Activated CD4-positive, alpha-beta T cell treated with anti-CD3 and anti-CD28 coated beads, Interleukin-2, amount 10 ng/mL, durations not matched to agents 7 days and 5 days (primary cell): ENCODE data around the gene FRRS1. TPM values are rescaled to one million over a fixed set of nuclear protein-coding genes. Genes with fewer than 3 reads are reported as not detected.

ENCODE experiments used
- CTCF ChIA-PET: fragments of 350-600 bp; sonication (Branson Sonifier 250); formaldehyde crosslinking; loops from one replicate; lab custom pipeline; 2021; ENCODE audit warnings: antibody characterized with exemption; lab: Charles Lee
- POLR2A ChIA-PET: fragments of 350-600 bp; sonication (Branson Sonifier 250); formaldehyde crosslinking; loops from one replicate; lab custom pipeline; 2021; ENCODE audit warnings: antibody characterized with exemption; lab: Charles Lee
- DNase-seq: peaks from one replicate; pipeline ENCODE4 v3.0.0-alpha.2; 2020
- H3K27ac Mint-ChIP-seq: one replicate; pipeline ENCODE4 v1.8.0; 2021; ENCODE audit warnings: mild to moderate bottlenecking, moderate library complexity, mixed read lengths
- H3K27me3 Mint-ChIP-seq: one replicate; pipeline ENCODE4 v1.8.0; 2021; ENCODE audit warnings: mixed read lengths
- H3K36me3 Mint-ChIP-seq: one replicate; pipeline ENCODE4 v1.8.0; 2021; ENCODE audit warnings: low read depth, mixed read lengths
- H3K4me1 Mint-ChIP-seq: one replicate; pipeline ENCODE4 v1.8.0; 2021; ENCODE audit warnings: mixed read lengths
- H3K4me3 Mint-ChIP-seq: one replicate; pipeline ENCODE4 v1.8.0; 2021; ENCODE audit warnings: mild to moderate bottlenecking, moderate library complexity, mixed read lengths
- H3K9me3 Mint-ChIP-seq: one replicate; pipeline ENCODE4 v1.8.0; 2021; ENCODE audit warnings: mixed read lengths
- total RNA-seq, 2 experiments: library from RNA; stranded (reverse); gene quantifications; one replicate each; pipeline ENCODE4 v1.2.3, GENCODE V29; 2021

Gene FRRS1
- total RNA-seq, 2 experiments from 2014 or later, result 1.7 to 2.1 TPM

- no peak for DNase-seq
- Mint-ChIP-seq H3K27me3 (peaks cover 10% of the 10 kb centered on the region), H3K36me3 (no peaks in the 10 kb centered on the region), H3K9me3 (no peaks in the 10 kb centered on the region), H3K4me1 (no peaks in the 10 kb centered on the region), H3K27ac (no peak overlapping the region), H3K4me3 (no peak overlapping the region)
- POLR2A ChIA-PET, result no interaction called here
- CTCF ChIA-PET, result interaction anchor here (1.4 kb wide), 1 partner anchor 29 kb away, joined by 3 read pairs; no protein-coding TSS in a partner anchor
These were observed 86.2 kb downstream of the FRRS1 start for GRCh38 chr1:99680270-99680669.

DNA sequence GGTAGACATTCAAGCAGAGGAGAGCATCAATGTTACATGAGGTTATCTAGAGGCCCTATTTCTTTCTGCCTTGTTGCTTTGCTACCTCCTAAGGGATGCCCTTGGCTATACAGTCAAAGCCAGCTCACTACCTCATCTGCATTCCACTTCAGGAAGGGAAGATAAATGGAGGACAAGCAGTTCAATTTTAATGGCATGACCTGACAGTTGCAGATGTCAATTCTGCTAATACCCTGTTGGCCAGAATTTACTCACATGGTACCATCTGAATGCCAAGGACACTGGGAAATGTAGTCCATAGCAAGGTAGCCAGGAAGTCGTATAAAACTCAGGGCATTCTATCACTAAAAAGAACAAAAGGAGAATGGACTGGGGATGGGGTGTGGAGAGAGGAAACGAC is 89.0 kb downstream of the FRRS1 start:
- POLR2A ChIA-PET, result interaction anchor here (0.7 kb wide), 1 partner anchor 196 kb away, joined by 3 read pairs; no protein-coding TSS in a partner anchor
- no peak overlapping the region for H3K27ac Mint-ChIP-seq
- no peaks in the 10 kb centered on the region for H3K9me3 Mint-ChIP-seq
- H3K4me1 Mint-ChIP-seq, result no peaks in the 10 kb centered on the region
- CTCF ChIA-PET, result no interaction called here
- DNase-seq, result no peak
- H3K27me3 Mint-ChIP-seq, result peaks cover 19% of the 10 kb centered on the region
- H3K36me3 Mint-ChIP-seq, result no peaks in the 10 kb centered on the region
- no peak overlapping the region for H3K4me3 Mint-ChIP-seq

DNA sequence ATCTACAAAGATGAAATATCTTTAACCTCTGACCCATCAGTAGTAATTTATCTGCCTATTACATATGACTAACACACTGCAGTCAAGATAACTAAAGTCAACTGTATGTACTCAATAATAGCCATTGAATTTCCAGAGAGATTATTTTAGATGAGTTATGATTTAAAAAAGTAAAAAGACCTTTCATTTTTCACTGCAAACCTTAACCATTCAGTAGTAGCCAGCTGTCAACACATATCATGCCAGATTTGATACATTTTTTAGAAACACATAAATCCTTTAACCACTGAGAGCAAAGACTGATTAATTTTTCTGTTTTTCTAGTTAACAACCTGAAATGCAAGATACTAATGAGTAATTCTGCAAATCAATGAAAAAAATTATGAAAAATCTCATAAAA is 89.6 kb downstream of the FRRS1 start:
- Mint-ChIP-seq H3K36me3 (no peaks in the 10 kb centered on the region), H3K9me3 (no peaks in the 10 kb centered on the region), H3K4me1 (no peaks in the 10 kb centered on the region), H3K27ac (no peak overlapping the region), H3K27me3 (peaks cover 23% of the 10 kb centered on the region), H3K4me3 (no peak overlapping the region)
- no peak for DNase-seq
- CTCF ChIA-PET, result no interaction called here
- POLR2A ChIA-PET, result interaction anchor here (0.7 kb wide), 1 partner anchor 195 kb away, joined by 3 read pairs; no protein-coding TSS in a partner anchor

GRCh38 chr1:99675994-99676393 is 90.4 kb downstream of the FRRS1 start:
- H3K9me3 Mint-ChIP-seq, result no peaks in the 10 kb centered on the region
- no peak overlapping the region for H3K4me3 Mint-ChIP-seq
- no peaks in the 10 kb centered on the region for H3K36me3 Mint-ChIP-seq
- H3K27ac Mint-ChIP-seq, result no peak overlapping the region
- POLR2A ChIA-PET, result no interaction called here
- H3K27me3 Mint-ChIP-seq, result peaks cover 23% of the 10 kb centered on the region
- CTCF ChIA-PET, result no interaction called here
- H3K4me1 Mint-ChIP-seq, result no peaks in the 10 kb centered on the region
- no peak for DNase-seq

- peaks cover 23% of the 10 kb centered on the region for H3K27me3 Mint-ChIP-seq
- POLR2A ChIA-PET, result no interaction called here
- no peaks in the 10 kb centered on the region for H3K9me3 Mint-ChIP-seq
- no peak overlapping the region for H3K4me3 Mint-ChIP-seq
- DNase-seq, result no peak
- CTCF ChIA-PET, result no interaction called here
- no peaks in the 10 kb centered on the region for H3K4me1 Mint-ChIP-seq
- H3K27ac Mint-ChIP-seq, result no peak overlapping the region
- no peaks in the 10 kb centered on the region for H3K36me3 Mint-ChIP-seq
These were observed 91.1 kb downstream of the FRRS1 start for GRCh38 chr1:99675292-99675691.

- Mint-ChIP-seq H3K4me1 (no peaks in the 10 kb centered on the region), H3K27ac (no peak overlapping the region), H3K4me3 (no peak overlapping the region), H3K36me3 (no peaks in the 10 kb centered on the region), H3K9me3 (no peaks in the 10 kb centered on the region), H3K27me3 (peaks cover 24% of the 10 kb centered on the region)
- ChIA-PET CTCF (no interaction called here), POLR2A (no interaction called here)
- DNase-seq, result no peak
These were observed 92.0 kb downstream of the FRRS1 start for GRCh38 chr1:99674115-99675064.

DNA sequence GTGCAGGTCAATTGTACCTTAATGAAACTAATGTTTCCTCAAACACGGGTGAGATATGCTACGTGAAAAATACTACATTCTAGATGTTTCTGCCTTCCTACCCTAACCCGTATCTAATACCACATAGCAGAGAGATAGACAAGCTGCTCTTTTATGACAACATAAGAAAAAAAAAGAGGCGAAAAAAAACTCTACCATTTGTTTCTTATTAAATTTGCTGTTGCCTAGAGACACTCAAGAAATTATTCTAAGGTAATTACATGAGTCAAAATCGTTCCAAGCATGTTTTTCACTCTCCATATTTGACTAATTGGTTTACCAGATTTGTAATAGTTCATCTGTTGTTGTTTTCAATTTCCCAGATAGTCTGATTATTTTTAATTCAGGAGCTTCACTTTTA is 93.1 kb downstream of the FRRS1 start:
- H3K27me3 Mint-ChIP-seq, result peaks cover 29% of the 10 kb centered on the region
- H3K27ac Mint-ChIP-seq, result no peak overlapping the region
- no peak overlapping the region for H3K4me3 Mint-ChIP-seq
- no peaks in the 10 kb centered on the region for H3K4me1 Mint-ChIP-seq
- ChIA-PET POLR2A (no interaction called here), CTCF (interaction anchor here (0.6 kb wide), 1 partner anchor 902 kb away, joined by 3 read pairs; no protein-coding TSS in a partner anchor)
- no peaks in the 10 kb centered on the region for H3K9me3 Mint-ChIP-seq
- DNase-seq, result no peak
- H3K36me3 Mint-ChIP-seq, result no peaks in the 10 kb centered on the region

GRCh38 chr1:99672530-99673213 is 93.8 kb downstream of the FRRS1 start:
- H3K27me3 Mint-ChIP-seq, result peaks cover 30% of the 10 kb centered on the region
- no peaks in the 10 kb centered on the region for H3K9me3 Mint-ChIP-seq
- no peak for DNase-seq
- H3K4me3 Mint-ChIP-seq, result no peak overlapping the region
- H3K27ac Mint-ChIP-seq, result no peak overlapping the region
- no peaks in the 10 kb centered on the region for H3K36me3 Mint-ChIP-seq
- no peaks in the 10 kb centered on the region for H3K4me1 Mint-ChIP-seq
- CTCF ChIA-PET, result interaction anchor here (0.6 kb wide), 1 partner anchor 903 kb away, joined by 3 read pairs; no protein-coding TSS in a partner anchor
- POLR2A ChIA-PET, result no interaction called here

DNA sequence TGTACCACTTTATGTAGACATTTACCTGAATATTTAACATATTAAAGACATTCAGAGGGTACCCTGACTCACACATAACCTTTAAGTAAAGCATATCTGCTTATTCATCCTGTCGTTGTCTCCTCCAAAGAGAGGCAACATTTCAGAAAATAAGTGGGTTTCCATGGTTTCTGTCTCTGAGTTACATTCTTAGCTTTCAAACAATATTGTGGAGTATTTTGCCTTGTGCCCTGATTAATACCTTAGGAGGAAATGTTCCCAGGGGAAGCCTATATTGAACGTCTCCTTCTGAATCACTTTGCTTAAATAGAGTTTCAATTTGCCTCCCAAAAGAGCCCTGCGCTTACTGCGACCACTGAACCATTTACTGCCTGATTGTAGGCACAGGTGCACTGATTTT is 94.4 kb downstream of the FRRS1 start:
- POLR2A ChIA-PET, result no interaction called here

GRCh38 chr1:99670583-99670982 is 95.9 kb downstream of the FRRS1 start:
- POLR2A ChIA-PET, result no interaction called here
- H3K4me1 Mint-ChIP-seq, result no peaks in the 10 kb centered on the region

More for the DNA sequence above, 94.4 kb downstream of the FRRS1 start:
- Mint-ChIP-seq H3K9me3 (no peaks in the 10 kb centered on the region), H3K27ac (no peak overlapping the region), H3K36me3 (no peaks in the 10 kb centered on the region), H3K4me1 (no peaks in the 10 kb centered on the region), H3K27me3 (peaks cover 36% of the 10 kb centered on the region), H3K4me3 (no peak overlapping the region)
- DNase-seq, result no peak
- CTCF ChIA-PET, result no interaction called here

DNA sequence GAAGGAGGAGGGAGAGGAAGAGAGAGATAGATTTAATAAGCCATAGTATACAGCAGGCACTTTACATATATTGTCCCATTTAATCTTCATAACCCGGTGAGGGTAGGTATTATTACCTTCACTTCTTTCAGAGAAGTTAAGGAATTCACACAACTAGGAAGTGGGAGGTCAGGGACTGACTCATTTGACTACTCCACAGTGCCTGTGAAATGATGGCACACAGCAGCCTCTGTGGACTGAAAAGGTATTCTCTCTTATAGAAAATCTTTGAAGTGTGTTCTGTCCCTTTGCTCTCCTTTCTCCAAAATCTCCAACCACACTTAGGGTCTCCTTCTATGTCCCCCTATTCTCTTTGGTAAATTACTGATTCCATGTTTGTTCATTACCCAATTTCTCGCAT is 96.6 kb downstream of the FRRS1 start:
- peaks cover 36% of the 10 kb centered on the region for H3K27me3 Mint-ChIP-seq
- H3K27ac Mint-ChIP-seq, result no peak overlapping the region
- no peak for DNase-seq
- H3K4me3 Mint-ChIP-seq, result no peak overlapping the region
- H3K9me3 Mint-ChIP-seq, result no peaks in the 10 kb centered on the region
- H3K4me1 Mint-ChIP-seq, result no peaks in the 10 kb centered on the region
- H3K36me3 Mint-ChIP-seq, result no peaks in the 10 kb centered on the region
- ChIA-PET CTCF (interaction anchor here (0.9 kb wide), 1 partner anchor 13 kb away, joined by 3 read pairs; no protein-coding TSS in a partner anchor), POLR2A (no interaction called here)

More at GRCh38 chr1:99670583-99670982, 95.9 kb downstream of the FRRS1 start:
- H3K4me3 Mint-ChIP-seq, result no peak overlapping the region
- CTCF ChIA-PET, result interaction anchor here (0.7 kb wide), 1 partner anchor 51 kb away, joined by 4 read pairs; no protein-coding TSS in a partner anchor
- no peak for DNase-seq
- H3K36me3 Mint-ChIP-seq, result no peaks in the 10 kb centered on the region
- H3K9me3 Mint-ChIP-seq, result no peaks in the 10 kb centered on the region
- H3K27me3 Mint-ChIP-seq, result peaks cover 39% of the 10 kb centered on the region
- H3K27ac Mint-ChIP-seq, result no peak overlapping the region

DNA sequence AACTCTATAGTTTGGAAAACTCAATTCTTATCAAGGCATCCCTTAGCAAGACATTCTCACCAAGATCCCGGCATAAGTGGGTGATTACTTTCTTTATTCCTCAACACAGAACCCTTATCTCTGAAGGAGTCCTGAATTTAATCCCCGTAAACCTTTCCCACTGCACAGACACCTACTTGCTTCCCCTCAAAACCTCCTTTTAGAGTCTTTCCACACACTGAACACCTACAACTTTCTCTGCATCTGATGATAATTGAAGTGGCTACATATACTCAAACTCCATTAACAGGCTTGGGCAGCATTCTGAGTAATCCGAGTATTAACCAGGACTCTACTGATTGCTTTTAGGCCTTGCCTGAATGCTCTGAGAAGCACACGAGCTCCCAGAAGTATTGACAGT is 97.1 kb downstream of the FRRS1 start:
- Mint-ChIP-seq H3K9me3 (no peaks in the 10 kb centered on the region), H3K27ac (no peak overlapping the region), H3K4me1 (no peaks in the 10 kb centered on the region), H3K36me3 (no peaks in the 10 kb centered on the region), H3K27me3 (peaks cover 34% of the 10 kb centered on the region), H3K4me3 (no peak overlapping the region)
- CTCF ChIA-PET, result interaction anchor here (0.9 kb wide), 1 partner anchor 13 kb away, joined by 3 read pairs; no protein-coding TSS in a partner anchor
- DNase-seq, result no peak
- POLR2A ChIA-PET, result no interaction called here

GRCh38 chr1:99665212-99665611 is 101.2 kb downstream of the FRRS1 start:
- Mint-ChIP-seq H3K9me3 (no peaks in the 10 kb centered on the region), H3K36me3 (no peaks in the 10 kb centered on the region), H3K4me1 (no peaks in the 10 kb centered on the region), H3K4me3 (no peak overlapping the region), H3K27ac (no peak overlapping the region), H3K27me3 (peaks cover 29% of the 10 kb centered on the region)
- POLR2A ChIA-PET, result no interaction called here
- DNase-seq, result no peak
- CTCF ChIA-PET, result no interaction called here
